Activated CD8-positive, alpha-beta memory T cell treated with anti-CD3 and anti-CD28 coated beads, Interleukin-2, amount 50 U/mL, for 48 hours (primary cell): ENCODE measurements around the gene RPN1.
A peak's percentile ranks its signal among the peaks of the same experiment; 100 is the strongest.
"Not testable (repeated sequence)": the region's sequence is repeated elsewhere in the genome, so short reads cannot be mapped to it uniquely, and the experiment has no call there.

ENCODE experiments used
- DNase-seq: peaks from one replicate; pipeline ENCODE4 v3.0.0-alpha.2; 2020

Gene RPN1

GRCh38 chr3:128607710-128608048 is 42.9 kb downstream of the RPN1 start:
- DNase-seq, result no peak

GRCh38 chr3:128606094-128606493 is 44.5 kb downstream of the RPN1 start:
- no peak for DNase-seq

DNA sequence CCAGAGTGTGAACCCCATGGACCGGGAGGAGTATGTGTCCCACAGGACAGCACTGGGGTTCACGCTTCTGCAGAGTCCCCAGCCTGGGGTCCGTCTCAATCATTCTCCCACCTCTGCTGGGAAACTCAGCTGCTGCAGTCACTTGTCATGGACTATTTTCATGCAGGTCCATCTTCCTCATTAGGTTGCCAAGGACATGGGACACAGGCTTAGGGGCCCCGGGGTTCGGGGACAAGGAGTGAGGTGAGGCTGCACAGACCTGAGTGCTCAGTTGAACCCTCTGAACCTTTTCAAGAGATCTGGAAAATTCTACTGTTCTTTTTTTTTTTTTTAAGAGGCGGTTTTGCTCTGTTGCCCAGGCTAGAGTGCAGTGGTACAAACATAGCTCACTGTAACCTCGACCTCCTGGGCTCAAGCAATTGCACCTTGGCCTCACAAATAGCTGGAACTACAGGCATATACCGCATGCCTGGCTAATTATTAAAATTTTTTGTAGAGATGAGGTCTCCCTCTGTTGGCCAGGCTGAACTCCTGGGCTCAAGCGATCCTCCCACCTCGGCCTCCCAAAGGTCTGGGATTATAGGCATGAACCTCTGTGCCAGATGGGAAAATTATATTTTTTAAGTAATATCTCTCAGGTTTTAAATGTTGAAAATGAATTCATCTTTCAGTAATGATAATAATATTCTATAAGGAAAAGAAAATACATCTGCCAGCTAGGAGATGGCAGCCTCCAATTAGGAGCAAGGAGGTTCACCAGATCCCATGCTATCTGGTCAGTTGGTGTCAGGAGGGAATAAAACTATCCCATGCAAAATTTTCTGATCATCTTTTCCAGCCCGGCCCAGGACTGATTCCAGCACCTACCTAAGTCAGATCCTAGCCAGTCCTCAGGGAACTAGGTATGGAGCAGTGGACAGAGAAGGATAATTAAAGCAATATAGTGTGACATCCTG is 45.2 kb downstream of the RPN1 start:
- no peak for DNase-seq

GRCh38 chr3:128603811-128604775 is 46.5 kb downstream of the RPN1 start:
- DNase-seq, result no peak

GRCh38 chr3:128603313-128603712 is 47.3 kb downstream of the RPN1 start:
- DNase-seq, result no peak

DNA sequence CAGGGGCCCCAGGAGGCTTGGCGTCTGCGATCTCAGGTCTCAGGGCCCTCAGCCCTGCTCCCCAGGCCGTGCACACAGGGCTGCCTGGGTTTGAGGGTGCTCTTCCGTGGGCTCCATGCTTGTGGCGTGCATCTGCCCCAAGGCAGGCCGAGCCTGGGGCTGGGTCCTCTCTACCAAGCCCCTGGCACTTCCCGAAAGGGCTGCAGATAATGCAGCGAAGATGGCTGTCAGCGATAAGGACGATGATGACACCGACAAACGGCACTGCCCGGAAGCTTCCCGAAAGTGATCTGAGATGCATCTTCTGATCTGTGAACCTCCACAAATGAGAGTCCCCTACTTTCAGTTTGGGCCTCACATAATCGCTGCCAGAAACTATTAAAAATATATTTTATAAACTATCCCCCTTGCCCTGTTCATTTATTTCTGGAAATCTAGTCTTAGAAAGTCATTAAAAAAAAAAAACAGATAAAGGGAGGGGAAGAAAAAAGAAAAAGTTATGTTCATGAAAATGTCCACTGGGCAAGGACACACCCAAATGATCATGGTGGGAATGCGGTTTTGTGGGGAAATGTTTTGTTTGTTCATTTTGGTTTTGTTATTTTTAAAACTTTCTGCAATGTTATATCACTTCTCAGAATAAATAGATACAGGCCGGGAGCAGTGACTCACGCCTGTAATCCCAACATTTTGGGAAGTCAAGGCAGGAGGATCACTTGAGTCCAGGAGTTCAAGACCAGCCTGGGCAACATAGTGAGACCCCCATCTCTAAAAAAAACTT is 51.5 kb downstream of the RPN1 start:
- DNase-seq, result no peak

DNA sequence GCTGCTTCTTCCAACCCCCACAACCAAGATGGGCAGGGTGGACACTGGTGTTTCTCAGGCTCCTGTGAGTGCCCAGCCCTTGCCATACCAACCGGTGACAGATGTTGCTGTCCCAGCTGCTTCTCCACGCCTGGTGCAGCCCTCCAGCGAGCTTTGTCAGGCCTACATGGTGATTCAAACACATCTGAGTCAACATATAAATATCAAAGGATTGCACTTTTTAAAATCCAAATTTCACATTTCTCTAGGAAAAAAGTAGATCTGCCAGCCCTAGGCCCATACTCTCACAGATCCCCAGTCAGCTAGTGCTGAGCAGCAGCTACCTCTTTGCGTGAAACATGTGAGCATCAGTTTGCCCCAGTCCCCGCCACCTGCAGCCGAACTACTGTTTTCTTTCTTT is 52.7 kb downstream of the RPN1 start:
- DNase-seq, result no peak

DNA sequence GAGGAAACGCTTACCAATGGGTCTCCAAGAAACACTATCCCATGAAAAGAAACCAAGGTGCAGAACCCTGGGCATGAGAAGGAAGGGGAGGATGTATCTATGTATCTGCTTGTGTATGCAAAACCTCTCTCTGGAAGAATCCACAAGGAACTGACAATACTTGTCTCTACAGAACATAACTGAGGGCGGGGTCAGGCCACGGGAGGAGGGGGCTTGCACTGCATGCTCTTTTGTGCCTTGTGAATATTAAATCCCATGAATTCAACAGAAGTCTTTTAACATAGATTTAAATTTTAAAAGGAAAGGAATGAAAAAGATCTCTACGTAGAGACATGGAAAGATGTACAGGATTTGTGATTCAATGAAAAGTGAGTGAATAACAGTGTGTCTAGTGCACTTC is 57.8 kb downstream of the RPN1 start:
- no peak for DNase-seq

- no peak for DNase-seq
Observed at GRCh38 chr3:128591738-128592426, 58.7 kb downstream of the RPN1 start.

DNA sequence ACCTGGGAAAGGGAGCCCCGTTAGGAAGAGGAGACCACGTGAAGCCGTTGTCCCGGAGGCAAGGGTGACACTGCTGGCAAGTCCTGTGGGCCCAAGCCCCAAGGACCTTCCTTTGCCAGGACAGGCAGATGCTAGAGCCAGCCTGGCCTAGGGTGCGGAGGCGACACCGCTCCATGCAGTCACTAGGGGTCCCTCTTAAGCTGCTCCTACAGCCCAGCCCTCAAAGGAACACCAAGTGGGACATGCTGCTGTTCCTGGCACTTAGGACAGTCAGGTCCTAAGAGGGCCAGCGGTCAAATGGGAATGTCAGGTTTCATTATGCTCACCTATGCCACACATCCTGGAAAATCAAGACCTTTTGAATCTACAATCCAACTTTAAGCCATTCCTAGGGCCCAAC is 59.7 kb downstream of the RPN1 start:
- DNase-seq, result no peak

- not testable (repeated sequence) for DNase-seq
Observed at GRCh38 chr3:128589985-128590384, 60.6 kb downstream of the RPN1 start.

- no peak for DNase-seq
Observed at GRCh38 chr3:128588147-128588546, 62.5 kb downstream of the RPN1 start.

DNA sequence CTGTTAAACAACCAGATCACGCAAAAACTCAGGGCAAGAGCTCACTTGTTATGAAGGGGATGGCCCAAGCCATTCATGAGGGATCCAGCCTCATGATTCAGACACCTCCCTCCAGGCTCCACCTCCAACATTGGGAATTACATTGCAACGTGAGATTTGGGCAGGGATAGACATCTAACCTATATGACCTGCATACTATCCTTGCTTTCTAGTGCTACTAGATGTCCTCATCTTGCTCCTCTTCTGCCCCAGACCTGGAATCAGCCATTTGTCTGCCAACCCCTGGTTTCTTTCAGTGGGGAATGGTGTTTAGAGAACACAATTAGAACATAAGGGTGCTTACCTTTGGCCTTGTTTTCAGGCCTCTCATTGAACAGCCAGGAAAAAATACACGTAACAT is 63.2 kb downstream of the RPN1 start:
- DNase-seq, result no peak

- not testable (repeated sequence) for DNase-seq
Observed at GRCh38 chr3:128586932-128587331, 63.7 kb downstream of the RPN1 start.

DNA sequence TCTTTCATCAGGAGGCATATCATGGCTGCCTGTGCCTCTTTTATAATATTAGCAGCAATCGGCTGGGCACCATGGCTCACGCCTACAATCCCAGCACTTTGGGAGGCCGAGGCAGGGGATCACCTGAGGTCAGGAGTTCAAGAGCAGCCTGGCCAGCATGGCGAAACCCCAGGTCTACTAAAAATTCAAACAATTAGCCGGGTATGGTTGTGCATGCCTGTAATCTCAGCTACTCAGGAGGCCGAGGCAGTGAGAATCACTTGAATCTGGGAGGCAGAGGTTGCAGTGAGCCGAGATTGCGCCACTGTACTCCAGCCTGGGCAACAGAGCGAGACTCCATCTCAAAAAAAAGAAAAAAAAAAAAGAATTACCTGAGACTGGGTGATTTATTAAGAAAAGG is 64.2 kb downstream of the RPN1 start:
- not testable (repeated sequence) for DNase-seq

DNA sequence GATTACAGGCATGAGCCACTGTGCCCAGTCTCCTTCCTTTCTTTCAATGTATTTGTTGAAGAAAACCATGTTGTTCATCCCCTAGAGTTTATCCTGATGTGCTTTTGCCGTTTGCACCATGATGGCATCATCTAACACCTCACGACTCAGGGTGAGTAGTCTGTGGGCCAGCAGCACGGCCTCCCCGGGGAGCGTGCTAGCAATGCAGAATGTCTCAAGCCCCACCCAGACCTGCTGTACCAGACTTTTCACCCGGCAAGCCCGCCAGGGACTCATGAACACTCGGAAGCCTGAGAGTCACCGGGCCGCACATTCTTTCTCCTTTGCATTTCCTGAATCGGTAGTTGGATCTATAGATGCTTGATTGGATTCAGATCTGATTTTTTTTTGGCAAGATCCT is 64.6 kb downstream of the RPN1 start:
- no peak for DNase-seq

GRCh38 chr3:128585189-128585588 is 65.4 kb downstream of the RPN1 start:
- no peak for DNase-seq

GRCh38 chr3:128584412-128585020 is 66.1 kb downstream of the RPN1 start:
- peak; percentile 79 for DNase-seq

GRCh38 chr3:128581566-128581965 is 69.1 kb downstream of the RPN1 start:
- DNase-seq, result no peak

DNA sequence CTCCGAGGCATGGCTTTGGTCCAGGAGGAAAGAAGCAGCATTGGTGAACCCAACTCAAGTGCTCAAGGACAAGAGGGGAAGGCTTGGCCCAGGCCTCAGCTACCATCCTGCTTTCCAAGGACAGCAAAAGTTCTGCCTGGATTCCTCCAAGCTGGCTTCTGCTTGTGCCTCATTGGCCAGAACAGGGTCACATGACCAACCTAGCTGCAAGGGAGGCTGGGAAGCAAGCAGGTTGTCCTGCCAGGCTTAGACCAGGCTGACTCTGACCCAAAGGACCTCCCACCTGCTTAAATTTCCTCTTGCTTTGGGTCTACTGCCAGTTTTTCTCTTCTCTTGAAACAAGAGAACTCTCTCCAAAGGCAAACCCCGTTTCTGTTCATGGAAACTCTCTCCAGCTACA is 70.7 kb downstream of the RPN1 start:
- DNase-seq, result no peak

DNA sequence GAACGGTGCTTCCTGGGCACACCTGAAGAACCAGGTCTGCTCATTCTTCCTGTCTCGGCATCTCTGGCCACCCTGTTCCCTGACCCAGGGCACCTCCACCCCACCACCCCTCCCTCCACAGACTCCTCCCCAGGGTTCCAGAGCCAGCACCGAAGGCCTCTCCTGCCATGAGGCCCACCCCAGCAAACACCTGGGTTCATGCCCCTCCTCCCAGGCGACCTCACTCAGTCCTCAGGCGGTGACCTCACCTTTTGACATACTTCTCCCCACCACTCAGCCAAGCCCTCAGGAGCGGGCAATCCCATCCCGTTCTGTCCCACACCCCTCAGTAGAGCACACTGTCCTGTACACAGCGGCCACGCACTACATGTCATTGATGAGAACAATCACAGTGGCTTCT is 72.3 kb downstream of the RPN1 start:
- no peak for DNase-seq

GRCh38 chr3:128577711-128578110 is 72.9 kb downstream of the RPN1 start:
- DNase-seq, result no peak
